ENCODE measurements around the gene BAG3. TPM values are rescaled to one million over a fixed set of nuclear protein-coding genes. Genes with fewer than 3 reads are reported as not detected.

The BAG3 gene
- total and polyA plus RNA-seq, 2 of the 8 experiments (the other 6 are each of a cell fraction or from before 2014, with no cell fraction given), result 3.5 to 13.3 TPM

DNA sequence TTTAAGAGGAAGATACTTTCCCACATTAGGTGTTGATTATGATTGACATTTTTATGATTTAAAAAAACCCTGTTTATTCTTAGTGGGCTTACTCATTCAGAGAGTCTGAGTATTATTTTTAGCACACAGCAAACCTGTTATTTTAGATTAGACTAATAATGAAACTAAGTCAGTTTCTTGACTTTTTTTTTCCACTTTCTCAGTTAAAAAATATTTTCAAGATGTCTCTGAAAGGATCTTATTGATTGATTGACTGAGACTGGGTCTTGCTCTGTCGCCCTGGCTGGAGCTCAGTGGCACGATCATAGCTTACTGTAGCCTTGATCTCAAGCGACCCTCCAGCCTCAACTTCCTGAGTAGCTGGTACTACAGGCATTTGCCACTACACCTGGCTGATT is 54.3 kb downstream of the BAG3 start:
- H2BK120ac ChIP-seq (replicated peaks; ENCODE audit: low read depth, low read length), result no peak overlapping the region
- H3K79me1 ChIP-seq (ENCODE audit: low read depth, low read length), result no peaks in the 10 kb centered on the region
- FAIRE-seq (no peak), DNase-seq (ENCODE audit: low read depth in 1 of 2, low spot score in 2 of 2) (no peak)
- 93% methylated on average over 3 of the region's 3 CpGs; no CpG with 5 or more reads in 1 of the 2 experiments for WGBS, 2 experiments (ENCODE audit: extremely low coverage in 1 of 2, insufficient coverage in 1 of 2, insufficient read length in 1 of 2, insufficient replicate concordance in 2 of 2, low coverage in 1 of 2, low lambda C conversion rate in 2 of 2, missing lambda C conversion rate in 1 of 2)
- H3K14ac ChIP-seq (ENCODE audit: insufficient read length), result no peak overlapping the region
- no peak overlapping the region for H4K8ac ChIP-seq (ENCODE audit: extremely low read depth, insufficient read depth, low read length)
- H2BK5ac ChIP-seq (ENCODE audit: low read depth, low read length), result no peak overlapping the region
- H3K23ac ChIP-seq (ENCODE audit: insufficient read length), result no peak overlapping the region
- no peak overlapping the region for H2BK15ac ChIP-seq (ENCODE audit: low read length)
- no peak overlapping the region for H3K9ac ChIP-seq (replicated peaks in 1 of 4; ENCODE audit: extremely low read depth in 1 of 4, low read depth in 3 of 4, low read length in 3 of 4)
- no peak overlapping the region for H2BK12ac ChIP-seq (ENCODE audit: low read depth, low read length)
- no peaks in the 10 kb centered on the region for H3K27me3 ChIP-seq (replicated peaks in 1 of 4; ENCODE audit: control insufficient read depth in 3 of 4, extremely low read depth in 1 of 4, insufficient read depth in 3 of 4, low read length in 3 of 4)
- CTCF ChIA-PET (ENCODE audit: partially characterized antibody), result interaction anchor here (0.6 to 1.6 kb wide), 5 partner anchors 18 to 95 kb away, joined by 3 to 6 read pairs (median 4); no protein-coding TSS in a partner anchor
- H3K79me2 ChIP-seq (ENCODE audit: control insufficient read depth in 1 of 2, insufficient read depth in 2 of 2, low read length in 2 of 2), result no peaks in the 10 kb centered on the region
- no peak overlapping the region for H2BK20ac ChIP-seq (ENCODE audit: low read length)
- no peak overlapping the region for H3K27ac ChIP-seq (ENCODE audit: low read depth, low read length)
- no peak overlapping the region for H2AFZ ChIP-seq (ENCODE audit: low read length)
- H4K20me1 ChIP-seq (replicated peaks in 1 of 2; ENCODE audit: control insufficient read depth in 1 of 2, insufficient read depth in 2 of 2, low read length in 2 of 2), result no peaks in the 10 kb centered on the region
- TF ChIP-seq SP4 (IDR thresholded peaks at IDR 0.05; ENCODE audit: low read length), result no peak
- no peak for TF ChIP-seq ZNF274 (IDR thresholded peaks at IDR 0.05; ENCODE audit: borderline replicate concordance, extremely low read depth, low read length)
- TF ChIP-seq BRCA1 (IDR thresholded peaks at IDR 0.05; ENCODE audit: low read depth, low read length), result no peak
- no peak for TF ChIP-seq YY1 (IDR thresholded peaks at IDR 0.05; ENCODE audit: low read depth, low read length)
- no peak for TF ChIP-seq CTCF (IDR thresholded peaks at IDR 0.05; ENCODE audit: control extremely low read depth in 1 of 3, insufficient read depth in 1 of 3, low read depth in 1 of 3, low read length in 3 of 3)
- no peak for TF ChIP-seq RAD21 (IDR thresholded peaks at IDR 0.05 in 1 of 2, conservative IDR thresholded peaks at IDR 0.05 in 1 of 2; ENCODE audit: low read depth in 2 of 2, low read length in 2 of 2)
- no peak overlapping the region for H3K4me3 ChIP-seq (ENCODE audit: extremely low read depth in 1 of 4, insufficient read depth in 2 of 4, low read depth in 3 of 4, low read length in 4 of 4)
- POLR2A ChIA-PET (ENCODE audit: partially characterized antibody), result interaction anchor here (1.9 kb wide), 1 partner anchor 18 kb away, joined by 7 read pairs; no protein-coding TSS in a partner anchor
- peaks cover 5 to 16% of the 10 kb centered on the region in 2 experiments; a peak in 3 of 4 replicates for H3K9me3 ChIP-seq (ENCODE audit: insufficient read depth in 2 of 2, low read depth in 1 of 2, low read length in 1 of 2)
- no peak overlapping the region for H3K4ac ChIP-seq (replicated peaks; ENCODE audit: insufficient read length, low read depth, low read length)
- 0 out of 8 replicates have a peak, but pooled peaks cover 0 to 3% (median 0%) of the 10 kb centered on the region in 4 experiments for H3K36me3 ChIP-seq (ENCODE audit: control insufficient read depth in 2 of 4, insufficient read depth in 4 of 4, low read length in 3 of 4)
- H3K4me1 ChIP-seq (replicated peaks in 1 of 4; ENCODE audit: control insufficient read depth in 3 of 4, insufficient read depth in 4 of 4, low read length in 3 of 4), result peaks cover 0 to 6% (median 5%) of the 10 kb centered on the region in 4 experiments; a peak in 4 of 7 replicates
- H4K91ac ChIP-seq (replicated peaks; ENCODE audit: insufficient read length, low read length), result no peak overlapping the region
- no peak overlapping the region for H2AK5ac ChIP-seq (ENCODE audit: low read depth, low read length)
- H3K23me2 ChIP-seq (ENCODE audit: low read depth, low read length), result no peaks in the 10 kb centered on the region
- no peak overlapping the region for H3K56ac ChIP-seq (replicated peaks; ENCODE audit: insufficient read length, low read depth, low read length)
- no peak overlapping the region for H4K5ac ChIP-seq (ENCODE audit: insufficient read length, low read depth, low read length)
- H3K4me2 ChIP-seq (ENCODE audit: insufficient read depth in 1 of 2, low read depth in 2 of 2, low read length in 2 of 2), result no peak overlapping the region
- no peak overlapping the region for H3K18ac ChIP-seq (ENCODE audit: extremely low read depth, low read length)

Measured in H1 (cell line).